Nephron progenitor cell (in vitro differentiated cells): Measurements from ENCODE around the gene SYT6.

ENCODE experiments used
- DNase-seq: peaks from one replicate; pipeline ENCODE4 v3.0.0; 2021
- H3K27ac Mint-ChIP-seq: 2 replicates; pipeline ENCODE4 v1.8.0; 2021; ENCODE audit warnings: mild to moderate bottlenecking, moderate library complexity, mixed read lengths
- H3K27me3 Mint-ChIP-seq: 2 replicates; pipeline ENCODE4 v1.8.0; 2021; ENCODE audit warnings: mild to moderate bottlenecking, low read depth, mixed read lengths; ENCODE audit not compliant: poor library complexity
- H3K36me3 Mint-ChIP-seq: 2 replicates; pipeline ENCODE4 v1.8.0; 2021; ENCODE audit warnings: low read depth, mixed read lengths
- H3K4me1 Mint-ChIP-seq: 2 replicates; pipeline ENCODE4 v1.8.0; 2021; ENCODE audit warnings: mixed read lengths
- H3K4me3 Mint-ChIP-seq: 2 replicates; pipeline ENCODE4 v1.8.0; 2021; ENCODE audit warnings: mild to moderate bottlenecking, moderate library complexity, mixed read lengths
- H3K9me3 Mint-ChIP-seq: 2 replicates; pipeline ENCODE4 v1.8.0; 2021; ENCODE audit warnings: mild to moderate bottlenecking, moderate library complexity, mixed read lengths
- TF ChIP-seq, protein P1 (sequence below): fragments of 200-600 bp; sonication (generic); IDR thresholded peaks from 2 replicates; pipeline ENCODE4 v1.5.0; 2021; ENCODE audit warnings: antibody characterized with exemption

The SYT6 gene

GRCh38 chr1:114114185-114115094, 39.2 kb downstream of the SYT6 start:
- TF ChIP-seq, protein P1, sequence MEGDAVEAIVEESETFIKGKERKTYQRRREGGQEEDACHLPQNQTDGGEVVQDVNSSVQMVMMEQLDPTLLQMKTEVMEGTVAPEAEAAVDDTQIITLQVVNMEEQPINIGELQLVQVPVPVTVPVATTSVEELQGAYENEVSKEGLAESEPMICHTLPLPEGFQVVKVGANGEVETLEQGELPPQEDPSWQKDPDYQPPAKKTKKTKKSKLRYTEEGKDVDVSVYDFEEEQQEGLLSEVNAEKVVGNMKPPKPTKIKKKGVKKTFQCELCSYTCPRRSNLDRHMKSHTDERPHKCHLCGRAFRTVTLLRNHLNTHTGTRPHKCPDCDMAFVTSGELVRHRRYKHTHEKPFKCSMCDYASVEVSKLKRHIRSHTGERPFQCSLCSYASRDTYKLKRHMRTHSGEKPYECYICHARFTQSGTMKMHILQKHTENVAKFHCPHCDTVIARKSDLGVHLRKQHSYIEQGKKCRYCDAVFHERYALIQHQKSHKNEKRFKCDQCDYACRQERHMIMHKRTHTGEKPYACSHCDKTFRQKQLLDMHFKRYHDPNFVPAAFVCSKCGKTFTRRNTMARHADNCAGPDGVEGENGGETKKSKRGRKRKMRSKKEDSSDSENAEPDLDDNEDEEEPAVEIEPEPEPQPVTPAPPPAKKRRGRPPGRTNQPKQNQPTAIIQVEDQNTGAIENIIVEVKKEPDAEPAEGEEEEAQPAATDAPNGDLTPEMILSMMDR: no peak
- Mint-ChIP-seq H3K9me3 (no peaks in the 10 kb centered on the region), H3K27ac (no peak overlapping the region), H3K4me3 (no peak overlapping the region), H3K4me1 (peaks cover 72% of the 10 kb centered on the region), H3K27me3 (peaks cover 6% of the 10 kb centered on the region), H3K36me3 (peaks cover 32% of the 10 kb centered on the region)
- DNase-seq: no peak

DNA sequence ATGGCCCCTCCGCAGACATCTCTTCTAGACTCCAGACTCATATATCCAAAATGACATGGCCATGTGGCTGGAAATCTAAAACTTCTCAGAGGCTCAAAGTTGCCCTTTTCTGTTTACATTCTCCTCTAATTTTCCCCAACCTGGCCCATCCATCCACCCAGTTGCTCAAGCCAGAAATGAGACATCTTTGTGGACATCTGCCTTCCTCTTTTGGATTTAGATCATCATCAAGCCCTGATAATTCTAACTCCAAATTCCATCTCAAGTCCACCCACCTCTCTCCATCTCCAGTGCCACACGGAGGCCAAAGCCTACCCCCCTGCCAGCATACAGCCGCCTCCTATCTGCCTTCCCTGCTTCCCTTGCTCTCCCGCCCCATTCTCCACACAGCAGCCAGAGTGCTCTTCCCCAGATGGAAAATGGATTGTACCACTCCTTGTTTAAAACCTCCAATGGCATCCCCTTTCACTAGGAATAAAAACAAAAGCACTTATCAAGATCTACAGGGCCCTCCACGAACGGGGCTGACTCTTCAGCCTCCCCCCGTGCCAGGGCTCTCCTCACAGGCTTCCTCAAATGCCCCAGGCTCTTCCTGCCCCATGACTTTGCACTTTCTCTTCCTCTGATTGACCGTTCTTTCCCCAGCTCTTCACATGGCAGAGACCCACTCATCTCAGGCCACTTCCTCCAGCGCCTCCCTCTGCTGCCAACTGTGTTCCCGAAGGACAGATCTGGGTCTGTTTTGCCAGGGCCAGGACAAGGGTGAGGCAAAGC, 40.1 kb downstream of the SYT6 start:
- peaks cover 32% of the 10 kb centered on the region for H3K36me3 Mint-ChIP-seq
- peaks cover 66% of the 10 kb centered on the region for H3K4me1 Mint-ChIP-seq
- peak overlapping the region; percentile 15 for H3K4me3 Mint-ChIP-seq
- no peaks in the 10 kb centered on the region for H3K9me3 Mint-ChIP-seq
- TF ChIP-seq, protein P1: no peak
- DNase-seq: no peak
- peaks cover 6% of the 10 kb centered on the region for H3K27me3 Mint-ChIP-seq
- H3K27ac Mint-ChIP-seq: peak overlapping the region; percentile 23

- Mint-ChIP-seq H3K9me3 (no peaks in the 10 kb centered on the region), H3K27me3 (peaks cover 6% of the 10 kb centered on the region), H3K4me3 (peak overlapping the region; percentile 15), H3K27ac (no peak overlapping the region), H3K36me3 (peaks cover 32% of the 10 kb centered on the region), H3K4me1 (peaks cover 66% of the 10 kb centered on the region)
- TF ChIP-seq, protein P1: no peak
- no peak for DNase-seq
Observed at GRCh38 chr1:114112775-114113174, 40.9 kb downstream of the SYT6 start.

DNA sequence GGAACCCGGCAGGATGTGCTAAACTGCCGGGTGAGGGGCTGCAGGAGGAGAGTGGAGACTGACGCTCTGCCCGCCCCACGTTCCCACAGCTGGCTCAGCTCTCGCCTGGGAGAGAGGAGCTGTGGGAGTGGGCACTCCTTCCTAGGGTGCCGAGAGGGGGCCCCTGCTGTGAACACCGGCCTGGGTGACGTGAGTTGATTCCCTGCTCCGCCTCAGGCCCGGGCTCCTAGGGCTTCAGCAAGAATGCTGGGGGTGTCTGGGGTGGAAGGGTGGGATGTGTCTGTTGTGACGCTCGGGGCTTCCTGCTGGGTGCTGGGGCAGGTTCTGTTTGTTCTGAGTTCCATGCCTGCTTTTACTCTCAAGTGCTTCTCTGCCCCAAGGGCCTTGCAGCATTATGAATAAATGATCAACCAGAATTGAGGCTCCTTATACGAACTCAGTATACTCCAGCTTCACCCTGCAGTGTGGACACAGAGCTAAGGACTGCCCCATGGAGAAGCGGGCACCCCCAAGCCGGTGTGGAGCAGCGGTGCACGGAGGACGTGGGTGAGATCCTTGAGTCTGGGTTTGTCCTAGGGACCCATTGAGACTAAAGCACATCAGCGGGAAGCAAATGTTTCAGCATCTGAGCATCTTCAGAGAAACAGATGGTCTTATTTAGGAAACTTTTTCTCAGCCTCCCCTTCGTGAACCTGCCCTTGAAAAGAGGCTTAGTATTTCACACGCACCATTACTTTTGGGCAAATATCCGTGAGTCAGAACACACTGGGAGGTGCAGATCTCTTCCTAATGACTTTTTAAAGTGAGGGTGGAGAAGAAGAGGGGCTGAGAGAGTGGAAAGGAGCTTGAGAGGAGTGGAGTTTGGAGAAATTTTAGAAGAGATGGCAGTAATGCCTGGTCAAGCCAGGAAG, 41.7 kb downstream of the SYT6 start:
- TF ChIP-seq, protein P1: no peak
- H3K27me3 Mint-ChIP-seq: peaks cover 6% of the 10 kb centered on the region
- H3K9me3 Mint-ChIP-seq: no peaks in the 10 kb centered on the region
- no peak for DNase-seq
- peak overlapping the region; percentile 35 for H3K27ac Mint-ChIP-seq
- H3K4me3 Mint-ChIP-seq: peak overlapping the region; percentile 4
- peaks cover 68% of the 10 kb centered on the region for H3K4me1 Mint-ChIP-seq
- H3K36me3 Mint-ChIP-seq: peaks cover 31% of the 10 kb centered on the region

- Mint-ChIP-seq H3K4me1 (peaks cover 73% of the 10 kb centered on the region), H3K9me3 (no peaks in the 10 kb centered on the region), H3K27me3 (peaks cover 6% of the 10 kb centered on the region), H3K4me3 (no peak overlapping the region), H3K27ac (no peak overlapping the region), H3K36me3 (peaks cover 18% of the 10 kb centered on the region)
- DNase-seq: no peak
- TF ChIP-seq, protein P1: no peak
Observed at GRCh38 chr1:114109981-114110380, 43.7 kb downstream of the SYT6 start.
